ENCODE measurements around the gene OGDH.

DNA sequence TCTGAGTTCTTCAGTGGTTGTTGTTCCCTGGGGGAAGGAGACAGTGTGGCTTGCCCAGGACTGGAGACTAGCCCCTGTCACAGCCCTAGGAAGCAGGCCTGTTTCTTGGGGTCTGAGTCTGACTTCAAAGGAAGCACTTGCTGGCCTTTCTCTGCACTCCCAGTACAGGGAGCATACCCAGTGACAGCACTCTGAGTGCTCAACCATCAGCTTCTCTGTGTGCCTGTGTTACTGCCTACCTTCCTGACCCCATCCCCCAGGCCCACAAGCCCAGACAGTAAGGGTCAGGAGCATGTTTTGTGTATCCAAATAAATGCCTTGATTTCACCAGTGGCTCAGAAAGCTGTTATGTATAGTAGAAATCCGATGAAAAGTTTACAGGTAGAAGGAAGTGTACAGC is 48.9 kb downstream of the OGDH start:
- no peak for TF ChIP-seq EZH2 (IDR thresholded peaks at IDR 0.05; ENCODE audit: insufficient read depth, poor library complexity, severe bottlenecking)
- no peak for TF ChIP-seq EZH2phosphoT487 (IDR thresholded peaks at IDR 0.05; ENCODE audit: insufficient read depth, low read depth)
